Measurements from ENCODE around the gene EFTUD2. TPM values are rescaled to one million over a fixed set of nuclear protein-coding genes. Genes with fewer than 3 reads are reported as not detected.

Gene EFTUD2
- total RNA-seq, 1 experiment from 2014 or later, result 143 TPM

DNA sequence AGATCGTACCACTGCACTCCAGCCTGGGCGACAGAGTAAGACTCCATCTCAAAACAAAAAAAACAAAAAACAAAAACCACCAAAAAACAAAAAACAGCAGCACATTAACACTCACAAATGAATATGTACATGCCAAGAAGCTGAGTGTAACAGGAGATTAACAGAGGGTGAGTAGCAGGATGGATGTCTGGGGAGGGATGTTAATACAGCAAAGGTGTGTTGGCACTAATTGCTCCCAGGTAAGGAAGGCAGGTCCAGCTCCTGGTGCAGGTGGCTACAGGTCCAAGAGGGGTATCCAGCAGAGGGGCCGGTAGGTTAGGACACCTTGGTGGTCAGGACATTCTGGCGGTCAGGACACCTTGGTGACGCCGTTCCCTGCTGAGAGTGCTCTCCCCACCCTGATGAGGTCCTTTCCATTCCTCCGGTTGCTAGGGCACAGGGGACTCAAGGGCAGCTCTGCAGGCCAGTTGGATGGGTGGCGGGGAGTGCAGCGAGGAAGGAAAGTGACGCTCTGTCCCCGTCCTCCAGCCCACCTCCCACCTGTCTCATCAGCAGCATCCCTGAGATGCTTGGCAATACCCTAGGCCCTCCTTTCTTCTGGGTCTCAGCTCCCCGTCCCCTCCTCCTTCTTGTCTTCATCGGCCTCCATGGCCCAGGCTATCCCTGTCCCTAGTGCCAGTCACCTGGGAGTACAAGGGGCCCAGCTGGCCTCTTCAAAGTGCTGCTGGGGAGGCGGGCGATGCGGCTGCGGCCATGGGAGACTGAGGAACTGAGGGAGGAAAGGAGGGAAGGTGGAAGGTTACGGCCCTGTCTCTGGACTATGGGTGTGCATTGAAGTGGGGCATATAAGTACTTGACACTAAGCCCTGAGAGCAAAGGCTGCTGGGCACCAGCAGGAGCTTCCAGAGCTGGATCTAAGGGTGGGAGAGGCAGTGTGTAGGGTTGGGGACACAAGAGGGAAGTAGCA lies 26.8 kb upstream of the EFTUD2 start:
- no peak for DNase-seq (ENCODE audit: low spot score)

DNA sequence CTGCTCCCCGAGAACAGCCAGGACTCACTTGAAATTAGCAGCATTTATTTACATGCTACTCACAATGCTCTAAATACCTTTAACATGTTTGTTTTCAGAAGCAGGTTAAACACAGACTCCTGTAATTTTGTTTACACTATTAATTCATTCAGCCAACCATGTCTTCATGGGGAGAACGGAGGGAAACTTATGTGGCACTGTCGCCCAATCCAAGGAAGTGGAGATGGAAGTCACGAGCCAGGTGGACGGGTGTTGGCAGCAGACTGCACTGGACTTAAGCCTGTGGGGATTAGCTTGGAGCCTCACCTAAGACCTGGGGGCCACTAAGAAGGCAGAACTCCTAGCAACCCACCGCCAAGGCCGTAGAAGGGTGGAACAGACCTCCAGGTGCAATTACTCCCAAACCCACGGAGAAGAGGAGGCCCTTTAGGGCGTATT lies 24.9 kb upstream of the EFTUD2 start:
- peak; percentile 32 for DNase-seq (ENCODE audit: low spot score)

DNA sequence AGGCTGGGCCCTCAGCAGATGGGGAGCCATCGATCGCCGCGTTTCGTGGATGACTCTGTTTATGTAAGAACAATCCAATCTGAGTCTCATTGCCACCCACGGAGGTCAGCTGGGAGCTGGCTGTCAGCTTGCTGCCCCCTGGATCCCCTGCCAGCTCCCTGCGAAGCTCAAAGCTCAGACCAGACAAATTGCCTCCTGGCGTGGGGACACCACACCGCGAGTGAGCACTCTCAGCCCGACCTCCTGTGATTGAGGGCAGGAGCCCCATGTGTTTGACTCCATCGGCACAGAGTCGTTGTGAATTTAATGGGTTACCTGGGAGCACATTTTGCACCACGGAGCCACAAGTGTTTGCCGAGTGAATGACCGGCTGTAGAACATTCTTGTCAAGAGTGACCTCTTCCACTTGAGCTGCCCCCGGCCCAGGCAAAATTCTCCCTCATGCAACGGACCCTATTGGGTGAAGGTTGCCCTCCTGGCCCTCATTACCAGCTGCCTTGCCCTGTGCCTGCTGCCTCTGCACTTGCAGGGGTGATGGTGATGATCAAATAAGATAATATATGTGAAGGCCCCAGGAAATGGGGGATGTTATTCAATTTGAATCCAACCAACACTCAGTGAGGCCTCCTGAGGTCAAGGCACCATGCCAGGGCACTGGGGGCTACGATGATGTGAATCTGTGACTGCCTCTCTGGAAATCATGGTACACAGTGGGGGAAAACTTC lies 23.7 kb upstream of the EFTUD2 start:
- DNase-seq (ENCODE audit: low spot score), result no peak

DNA sequence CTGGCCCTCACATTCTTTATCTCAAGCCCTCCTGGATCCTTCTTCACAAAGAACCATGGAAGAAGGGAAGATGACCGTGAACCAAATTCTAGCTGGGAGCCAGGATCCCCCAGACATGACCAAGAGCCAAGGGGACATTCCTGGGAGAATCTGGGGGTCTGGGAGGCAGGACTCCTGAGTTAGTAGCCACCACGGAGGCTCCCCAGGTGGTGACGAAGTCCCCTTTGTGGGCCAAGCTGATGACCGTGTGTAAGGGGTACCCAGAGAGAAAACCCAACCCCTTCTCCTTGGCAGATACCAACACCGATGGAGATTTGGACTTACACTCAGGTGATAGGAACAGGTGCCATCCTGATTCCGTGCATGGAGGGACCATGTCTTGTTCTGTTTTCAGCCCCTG lies 22.9 kb upstream of the EFTUD2 start:
- DNase-seq (ENCODE audit: low spot score), result no peak

DNA sequence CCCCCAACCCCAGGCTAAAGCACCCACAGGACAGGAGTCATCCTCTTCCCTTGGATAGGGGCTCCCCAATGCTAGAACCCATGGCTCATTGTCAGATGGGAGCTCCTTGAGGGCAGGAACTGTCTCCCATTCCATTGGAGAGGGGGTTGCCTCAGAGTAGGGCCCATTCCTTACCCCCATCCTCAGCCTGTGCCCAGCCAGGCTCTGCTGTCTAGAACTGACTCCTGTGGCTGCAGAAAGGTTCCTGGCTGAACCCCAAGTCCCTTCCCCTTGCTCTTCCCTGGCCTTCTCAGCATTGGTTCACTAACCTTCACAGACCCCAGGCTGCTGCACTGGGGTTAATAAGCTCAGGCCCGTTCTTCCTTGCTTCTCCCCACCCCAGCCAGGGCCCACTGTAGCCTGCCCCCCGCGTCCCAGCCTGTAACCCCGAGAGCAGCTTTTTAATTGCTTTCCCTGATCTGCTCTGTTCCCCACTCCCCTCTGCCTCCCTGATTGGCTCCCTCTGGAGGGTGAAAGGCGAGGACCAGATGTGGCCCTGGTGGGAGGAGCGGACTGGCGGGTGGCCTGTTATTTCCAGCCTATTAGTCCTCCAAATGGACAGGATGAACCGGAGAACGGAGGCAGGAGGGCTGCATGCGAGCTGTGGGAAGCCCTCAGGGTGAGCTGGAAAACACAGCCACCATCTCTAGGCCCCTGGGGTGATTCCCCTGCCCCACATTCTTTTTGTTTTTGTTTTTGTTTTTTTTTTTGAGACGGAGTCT lies 22.1 kb upstream of the EFTUD2 start:
- DNase-seq (ENCODE audit: low spot score), result no peak

DNA sequence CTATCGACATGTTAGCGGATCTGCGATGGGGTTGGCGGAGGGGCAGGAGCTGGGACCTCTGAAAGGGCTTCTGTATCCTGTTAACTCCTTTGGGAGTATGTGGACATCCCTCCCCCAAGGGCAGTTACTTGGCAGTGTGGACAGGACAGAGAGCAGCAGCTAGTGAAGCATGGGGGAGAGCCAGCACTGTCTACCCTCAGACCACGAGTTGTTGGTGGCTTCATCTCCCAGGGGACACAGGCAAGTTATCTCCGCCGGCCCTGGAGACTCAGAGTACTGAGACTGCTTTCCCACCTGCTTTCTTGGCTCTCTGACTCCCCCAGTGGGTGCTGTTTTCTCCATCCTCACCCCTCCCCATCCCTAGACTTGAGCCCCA lies 21.3 kb upstream of the EFTUD2 start:
- no peak for DNase-seq (ENCODE audit: low spot score)

GRCh38 chr17:44919885-44920564 lies 20.8 kb upstream of the EFTUD2 start:
- peak; percentile 76 for DNase-seq (ENCODE audit: low spot score)

DNA sequence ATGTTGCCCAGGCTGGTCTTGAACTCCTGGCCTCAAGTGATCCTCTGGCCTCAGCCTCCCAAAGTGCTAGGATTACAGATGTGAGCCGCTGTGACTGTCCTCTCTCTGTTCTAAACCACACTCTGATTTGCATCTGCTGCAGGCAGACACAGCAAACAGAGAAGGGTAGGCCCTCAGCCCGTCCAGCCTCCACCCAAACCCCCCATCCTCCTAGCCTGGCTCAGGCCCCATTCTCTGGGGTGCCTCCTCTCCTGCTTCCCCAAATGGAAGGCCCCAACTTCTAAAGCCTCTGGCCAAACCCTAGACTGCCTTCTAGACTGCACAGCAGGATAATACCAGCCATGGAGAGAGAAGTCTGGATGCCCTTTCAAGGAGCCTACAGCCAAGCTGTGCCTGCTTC lies 20.2 kb upstream of the EFTUD2 start:
- no peak for DNase-seq (ENCODE audit: low spot score)

- no peak for DNase-seq (ENCODE audit: low spot score)
Measured at GRCh38 chr17:44918006-44918405, 18.8 kb upstream of the EFTUD2 start.

DNA sequence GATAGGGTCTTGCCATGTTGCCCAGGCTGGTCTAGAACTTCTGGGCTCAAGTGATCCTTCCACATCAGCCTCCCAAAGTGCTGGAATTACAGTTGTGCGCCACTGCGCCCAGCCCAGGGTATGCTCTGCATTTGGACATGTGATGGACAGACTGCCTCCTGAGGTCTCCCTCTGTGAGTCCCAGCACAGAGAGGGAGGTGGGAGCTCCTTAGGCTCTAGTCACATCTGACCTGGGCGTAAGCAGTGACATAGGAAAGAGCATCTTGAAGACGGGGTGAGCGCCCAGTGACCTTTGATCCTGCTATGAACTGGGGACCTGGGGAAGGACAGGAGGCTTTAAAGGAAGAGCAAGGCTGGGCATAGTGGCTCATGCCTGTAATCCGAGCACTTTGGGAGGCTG lies 18.2 kb upstream of the EFTUD2 start:
- no peak for DNase-seq (ENCODE audit: low spot score)

DNA sequence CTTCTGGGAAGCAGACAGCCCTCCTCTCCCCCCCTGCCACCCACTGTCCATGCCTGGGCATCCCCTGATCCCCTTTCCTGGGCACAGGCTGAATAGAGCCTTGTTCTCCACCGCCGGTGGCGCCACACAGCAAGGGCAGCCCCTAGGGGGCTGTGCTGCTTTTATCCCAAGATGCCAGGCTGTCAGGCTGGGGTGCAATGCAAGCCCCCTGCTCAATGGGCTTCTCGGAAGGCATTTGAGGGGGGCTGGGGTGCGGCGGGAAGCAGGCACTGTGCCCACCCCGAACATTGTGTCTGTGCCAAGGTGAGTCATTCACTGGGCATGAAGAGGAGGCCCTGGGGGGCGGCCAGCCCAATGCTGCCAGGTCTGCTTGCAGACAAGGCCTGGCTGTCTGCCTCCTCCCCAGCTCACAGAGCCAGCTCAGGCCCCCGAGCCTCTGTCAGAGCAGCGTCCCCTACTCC lies 17.6 kb upstream of the EFTUD2 start:
- DNase-seq (ENCODE audit: low spot score), result no peak

- no peak for DNase-seq (ENCODE audit: low spot score)
Measured at GRCh38 chr17:44915862-44916780, 16.9 kb upstream of the EFTUD2 start.

DNA sequence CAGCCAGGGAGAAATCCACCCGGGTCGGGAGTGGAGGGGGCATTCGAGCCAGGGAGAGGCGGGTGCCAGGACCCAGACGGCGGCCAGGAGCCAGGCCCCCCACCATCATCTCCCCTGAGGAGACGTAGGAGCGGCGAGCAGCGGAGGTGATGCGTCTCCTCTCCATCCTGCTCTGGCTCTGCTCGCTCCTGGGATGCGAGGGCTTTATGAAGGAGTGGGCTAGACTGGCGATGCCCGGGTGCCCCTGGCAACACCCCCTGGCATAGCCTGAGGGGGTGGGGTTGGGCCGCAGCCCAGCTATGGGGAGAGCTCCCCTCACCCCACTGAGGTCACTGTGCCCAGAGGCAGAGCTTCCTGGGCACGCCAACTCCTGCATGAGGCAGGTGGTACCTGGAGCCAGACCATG lies 16.1 kb upstream of the EFTUD2 start, which contains the start of gene GFAP:
Gene GFAP, minus strand, starts transcription at position 180 of the 406 bp plus-strand sequence. Its CDS starts 14 bp downstream, at position 166.
- DNase-seq (ENCODE audit: low spot score), result no peak

DNA sequence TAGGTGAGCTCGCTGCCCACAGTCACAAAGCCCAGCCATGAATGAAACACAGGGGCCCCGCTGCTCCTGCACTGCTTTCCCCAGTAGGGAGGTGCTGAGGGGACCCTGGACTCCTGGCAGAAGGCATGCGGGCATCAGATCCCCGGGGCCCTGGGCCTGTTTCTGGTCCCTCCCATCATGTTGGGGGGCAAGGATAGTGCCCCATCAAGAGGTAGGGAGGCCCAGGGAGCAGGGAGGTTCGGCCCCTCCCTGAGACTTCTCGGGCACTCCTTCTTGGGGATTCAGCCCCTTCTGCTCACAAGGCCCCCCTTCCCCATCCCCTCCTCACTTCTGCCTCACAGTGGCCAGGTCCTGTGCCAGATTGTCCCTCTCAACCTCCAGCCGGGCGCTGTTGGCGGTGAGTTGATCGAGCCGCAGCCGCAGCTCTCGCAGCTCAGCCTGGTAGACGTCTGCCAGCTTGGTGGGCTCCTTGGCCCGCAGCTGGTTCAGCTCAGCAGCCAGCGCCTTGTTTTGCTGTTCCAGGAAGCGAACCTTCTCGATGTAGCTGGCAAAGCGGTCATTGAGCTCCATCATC lies 15.5 kb upstream of the EFTUD2 start:
- DNase-seq (ENCODE audit: low spot score), result no peak

DNA sequence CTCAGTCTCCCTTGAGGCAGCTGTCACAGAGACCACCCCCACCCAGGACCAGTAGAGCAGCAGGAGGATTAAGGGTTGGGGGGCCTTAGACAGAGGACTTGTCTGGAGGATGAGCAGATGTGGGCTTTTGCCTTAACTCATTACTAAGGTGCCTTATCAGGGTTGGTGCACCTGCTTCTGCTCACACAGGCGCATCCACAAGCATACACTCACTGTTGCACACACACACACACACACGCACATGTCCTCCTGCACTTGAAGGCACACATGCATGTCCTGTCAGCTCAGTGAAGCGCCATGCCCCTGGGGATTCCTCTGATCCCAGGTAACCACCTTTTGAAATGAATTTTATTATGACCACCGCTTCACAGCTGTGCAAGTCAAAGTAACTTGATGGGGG lies 14.9 kb upstream of the EFTUD2 start:
- no peak for DNase-seq (ENCODE audit: low spot score)

DNA sequence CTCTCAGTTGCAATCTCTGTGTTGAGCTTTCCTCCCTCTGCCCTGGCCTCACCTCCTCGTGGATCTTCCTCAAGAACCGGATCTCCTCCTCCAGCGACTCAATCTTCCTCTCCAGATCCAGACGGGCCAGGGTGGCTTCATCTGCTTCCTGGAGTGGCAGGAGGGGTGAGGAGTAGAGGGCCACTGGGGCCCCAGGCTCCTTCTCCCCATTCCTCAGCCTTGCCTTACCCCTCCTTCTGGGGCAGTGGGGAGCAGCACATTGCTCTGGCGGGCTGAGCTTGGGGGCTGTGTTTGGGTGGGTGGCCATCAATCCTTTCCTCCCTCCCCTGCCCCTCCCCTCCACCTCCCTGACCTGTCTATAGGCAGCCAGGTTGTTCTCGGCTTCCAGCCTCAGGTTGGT lies 14.4 kb upstream of the EFTUD2 start:
- no peak for DNase-seq (ENCODE audit: low spot score)

- DNase-seq (ENCODE audit: low spot score), result no peak
Measured at GRCh38 chr17:44912763-44913544, 13.7 kb upstream of the EFTUD2 start.

DNA sequence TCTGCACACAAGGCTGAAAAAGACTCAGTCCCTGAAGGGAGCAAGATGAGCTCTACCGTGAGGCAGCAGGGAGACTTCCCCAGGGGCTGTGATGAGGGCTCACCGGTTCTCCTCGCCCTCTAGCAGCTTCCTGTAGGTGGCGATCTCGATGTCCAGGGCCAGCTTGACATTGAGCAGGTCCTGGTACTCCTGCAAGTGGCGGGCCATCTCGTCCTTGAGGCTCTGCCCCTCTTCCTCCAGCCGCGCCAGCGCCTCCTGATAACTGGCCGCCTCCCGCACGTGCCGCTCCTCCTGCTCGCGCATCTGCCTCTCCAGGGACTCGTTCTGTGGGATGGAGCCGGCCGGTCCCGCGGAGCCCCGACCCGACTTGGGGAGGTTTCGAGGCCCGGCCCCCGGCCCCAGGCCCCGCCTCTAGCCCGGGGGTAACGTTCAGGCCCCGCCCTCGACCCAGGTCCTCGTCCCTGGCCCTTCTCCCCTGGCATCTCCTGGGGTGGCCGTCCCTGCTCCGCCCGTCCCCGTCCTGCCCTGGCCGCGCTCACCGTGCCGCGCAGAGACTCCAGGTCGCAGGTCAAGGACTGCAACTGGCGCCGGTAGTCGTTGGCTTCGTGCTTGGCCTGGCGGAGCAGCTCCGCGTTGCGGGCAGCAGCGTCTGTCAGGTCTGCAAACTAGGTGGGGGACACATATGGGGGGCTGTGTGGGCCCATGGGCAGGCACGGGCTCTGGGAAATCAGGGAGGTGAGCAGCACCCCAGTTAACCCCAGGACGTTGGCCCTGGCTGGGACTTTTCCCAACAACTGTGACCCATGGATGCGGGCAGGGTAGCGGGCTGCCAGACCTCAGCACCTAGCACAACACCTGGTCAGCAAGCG lies 12.1 kb upstream of the EFTUD2 start:
- peak; percentile 75 for DNase-seq (ENCODE audit: low spot score)

Data from HT-29 (cell line).